Measurements from ENCODE around the gene TAF10. TPM values are rescaled to one million over a fixed set of nuclear protein-coding genes. Genes with fewer than 3 reads are reported as not detected.

Gene TAF10
- total RNA-seq, 1 donor from 2014 or later: 76.0 TPM

GRCh38 chr11:6583584-6583983, 28.4 kb downstream of the TAF10 start:
- Histone ChIP-seq H3K27ac (no peak overlapping the region), H3K27me3 (no peaks in the 10 kb centered on the region), H3K36me3 (no peaks in the 10 kb centered on the region), H3K4me3 (no peak overlapping the region), H3K9me3 (peaks cover 0 to 19% of the 10 kb centered on the region in 2 donors), H3K4me1 (peaks cover 0 to 3% of the 10 kb centered on the region in 2 donors)
- no peak for TF ChIP-seq CTCF (IDR thresholded peaks at IDR 0.05)
- intact Hi-C loops (cut with DNase I): no loop called here
- DNase-seq (ENCODE audit: low spot score in 2 of 2): no peak

GRCh38 chr11:6579681-6580080, 32.3 kb downstream of the TAF10 start:
- peaks cover 0 to 19% of the 10 kb centered on the region in 2 donors for H3K9me3 ChIP-seq
- intact Hi-C loops (cut with DNase I): no loop called here
- no peaks in the 10 kb centered on the region for H3K27me3 ChIP-seq
- no peaks in the 10 kb centered on the region for H3K36me3 ChIP-seq
- H3K27ac ChIP-seq: no peak overlapping the region
- no peak for TF ChIP-seq CTCF (IDR thresholded peaks at IDR 0.05)
- peaks cover 0 to 2% of the 10 kb centered on the region in 2 donors for H3K4me1 ChIP-seq
- no peak for DNase-seq (ENCODE audit: low spot score in 2 of 2)
- H3K4me3 ChIP-seq: no peak overlapping the region

GRCh38 chr11:6578134-6578533, 33.9 kb downstream of the TAF10 start:
- Histone ChIP-seq H3K9me3 (peaks cover 0 to 4% of the 10 kb centered on the region in 2 donors), H3K4me3 (no peak overlapping the region), H3K27me3 (no peaks in the 10 kb centered on the region), H3K36me3 (no peaks in the 10 kb centered on the region), H3K27ac (no peak overlapping the region), H3K4me1 (peaks cover 0 to 2% of the 10 kb centered on the region in 2 donors)
- TF ChIP-seq CTCF (IDR thresholded peaks at IDR 0.05): no peak
- intact Hi-C loops (cut with DNase I): no loop called here
- DNase-seq (ENCODE audit: low spot score in 2 of 2): no peak

- Histone ChIP-seq H3K4me1 (peaks cover 0 to 6% of the 10 kb centered on the region in 2 donors), H3K27ac (peak overlapping the region; percentile 21 to 41), H3K27me3 (no peaks in the 10 kb centered on the region), H3K9me3 (no peaks in the 10 kb centered on the region), H3K4me3 (no peak overlapping the region), H3K36me3 (no peaks in the 10 kb centered on the region)
- intact Hi-C loops (cut with DNase I): no loop called here
- no peak for TF ChIP-seq CTCF (IDR thresholded peaks at IDR 0.05)
- no peak for DNase-seq (ENCODE audit: low spot score in 2 of 2)
Measured at GRCh38 chr11:6576471-6577373, 35.3 kb downstream of the TAF10 start.

GRCh38 chr11:6574816-6575715, 37.0 kb downstream of the TAF10 start:
- Histone ChIP-seq H3K9me3 (no peaks in the 10 kb centered on the region), H3K36me3 (no peaks in the 10 kb centered on the region), H3K4me1 (peaks cover 0 to 9% of the 10 kb centered on the region in 2 donors), H3K4me3 (no peak overlapping the region), H3K27me3 (no peaks in the 10 kb centered on the region), H3K27ac (no peak overlapping the region)
- DNase-seq (ENCODE audit: low spot score in 2 of 2): no peak
- intact Hi-C loops (cut with DNase I): no loop called here
- no peak for TF ChIP-seq CTCF (IDR thresholded peaks at IDR 0.05)
